ENCODE measurements around the gene TCEANC.
"Not testable (repeated sequence)": the region's sequence is repeated elsewhere in the genome, so short reads cannot be mapped to it uniquely, and the experiment has no call there.

TCEANC gene

GRCh38 chrX:13622401-13622964, 30.5 kb upstream of the TCEANC start:
- TF ChIP-seq, protein P1, sequence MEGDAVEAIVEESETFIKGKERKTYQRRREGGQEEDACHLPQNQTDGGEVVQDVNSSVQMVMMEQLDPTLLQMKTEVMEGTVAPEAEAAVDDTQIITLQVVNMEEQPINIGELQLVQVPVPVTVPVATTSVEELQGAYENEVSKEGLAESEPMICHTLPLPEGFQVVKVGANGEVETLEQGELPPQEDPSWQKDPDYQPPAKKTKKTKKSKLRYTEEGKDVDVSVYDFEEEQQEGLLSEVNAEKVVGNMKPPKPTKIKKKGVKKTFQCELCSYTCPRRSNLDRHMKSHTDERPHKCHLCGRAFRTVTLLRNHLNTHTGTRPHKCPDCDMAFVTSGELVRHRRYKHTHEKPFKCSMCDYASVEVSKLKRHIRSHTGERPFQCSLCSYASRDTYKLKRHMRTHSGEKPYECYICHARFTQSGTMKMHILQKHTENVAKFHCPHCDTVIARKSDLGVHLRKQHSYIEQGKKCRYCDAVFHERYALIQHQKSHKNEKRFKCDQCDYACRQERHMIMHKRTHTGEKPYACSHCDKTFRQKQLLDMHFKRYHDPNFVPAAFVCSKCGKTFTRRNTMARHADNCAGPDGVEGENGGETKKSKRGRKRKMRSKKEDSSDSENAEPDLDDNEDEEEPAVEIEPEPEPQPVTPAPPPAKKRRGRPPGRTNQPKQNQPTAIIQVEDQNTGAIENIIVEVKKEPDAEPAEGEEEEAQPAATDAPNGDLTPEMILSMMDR (IDR thresholded peaks at IDR 0.05; ENCODE audit: control insufficient read depth, extremely low read depth, insufficient read depth), result no peak
- H3K4me3 ChIP-seq (ENCODE audit: low read depth, low read length), result no peak overlapping the region
- DNase-seq (ENCODE audit: low read depth), result no peak

GRCh38 chrX:13627306-13627705, 25.6 kb upstream of the TCEANC start:
- H3K4me3 ChIP-seq (ENCODE audit: low read depth, low read length), result no peak overlapping the region
- DNase-seq (ENCODE audit: low read depth), result no peak
- TF ChIP-seq, protein P1 (IDR thresholded peaks at IDR 0.05; ENCODE audit: control insufficient read depth, extremely low read depth, insufficient read depth), result no peak

- DNase-seq (ENCODE audit: low read depth); H3K4me3 ChIP-seq (ENCODE audit: low read depth, low read length): not testable (repeated sequence)
These were observed 15.7 kb upstream of the TCEANC start for GRCh38 chrX:13637224-13637623.

- TF ChIP-seq, protein P1 (IDR thresholded peaks at IDR 0.05; ENCODE audit: control insufficient read depth, extremely low read depth, insufficient read depth), result no peak
- no peak overlapping the region for H3K4me3 ChIP-seq (ENCODE audit: low read depth, low read length)
- DNase-seq (ENCODE audit: low read depth), result no peak
These were observed 14.9 kb upstream of the TCEANC start for GRCh38 chrX:13638021-13638420.

- H3K4me3 ChIP-seq (ENCODE audit: low read depth, low read length), result no peak overlapping the region
- TF ChIP-seq, protein P1 (IDR thresholded peaks at IDR 0.05; ENCODE audit: control insufficient read depth, extremely low read depth, insufficient read depth), result no peak
- DNase-seq (ENCODE audit: low read depth), result no peak
These were observed 14.1 kb upstream of the TCEANC start for GRCh38 chrX:13638826-13639225.

DNA sequence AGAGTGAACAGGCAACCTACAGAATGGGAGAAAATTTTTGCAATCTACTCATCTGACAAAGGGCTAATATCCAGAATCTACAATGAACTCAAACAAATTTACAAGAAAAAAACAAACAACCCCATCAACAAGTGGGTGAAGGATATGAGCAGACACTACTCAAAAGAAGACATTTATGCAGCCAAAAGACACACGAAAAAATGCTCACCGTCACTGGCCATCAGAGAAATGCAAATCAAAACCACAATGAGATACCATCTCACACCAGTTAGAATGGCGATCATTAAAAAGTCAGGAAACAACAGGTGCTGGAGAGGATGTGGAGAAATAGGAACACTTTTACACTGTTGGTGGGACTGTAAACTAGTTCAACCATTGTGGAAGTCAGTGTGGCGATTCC, 11.3 kb upstream of the TCEANC start:
- not testable (repeated sequence) for DNase-seq (ENCODE audit: low read depth); H3K4me3 ChIP-seq (ENCODE audit: low read depth, low read length)

GRCh38 chrX:13645464-13646153, 7.3 kb upstream of the TCEANC start:
- no peak for DNase-seq (ENCODE audit: low read depth)
- TF ChIP-seq, protein P1 (IDR thresholded peaks at IDR 0.05; ENCODE audit: control insufficient read depth, extremely low read depth, insufficient read depth), result no peak
- H3K4me3 ChIP-seq (ENCODE audit: low read depth, low read length), result no peak overlapping the region

DNA sequence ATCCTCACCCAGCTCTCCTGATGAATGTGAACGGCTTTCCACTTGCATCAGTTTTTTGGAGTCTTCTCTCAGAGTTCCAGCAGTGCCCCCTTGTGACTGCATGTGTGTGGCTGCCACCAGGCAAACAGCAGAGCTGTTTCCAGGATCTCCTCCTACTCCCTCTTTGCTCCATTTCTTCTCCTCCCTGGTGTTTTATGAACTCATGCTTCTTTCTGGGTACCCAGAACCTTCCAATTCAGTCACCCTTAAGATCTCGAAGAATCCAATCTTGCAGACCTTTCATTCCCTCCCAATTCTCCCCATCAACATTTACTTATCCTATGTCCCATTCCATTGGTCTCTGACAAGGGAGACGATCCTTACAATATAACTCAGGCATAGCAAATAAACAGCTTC, 6.8 kb upstream of the TCEANC start:
- H3K4me3 ChIP-seq (ENCODE audit: low read depth, low read length), result no peak overlapping the region
- no peak for DNase-seq (ENCODE audit: low read depth)
- TF ChIP-seq, protein P1 (IDR thresholded peaks at IDR 0.05; ENCODE audit: control insufficient read depth, extremely low read depth, insufficient read depth), result peak; percentile 65

Measured in LNCaP clone FGC (cell line).